AG10803 (cell line): ENCODE results near the gene CKMT2.
"Not testable (repeated sequence)": the region's sequence is repeated elsewhere in the genome, so short reads cannot be mapped to it uniquely, and the experiment has no call there.

Source experiments
- DNase-seq: peaks from one replicate; pipeline ENCODE4 v3.0.0; 2010; ENCODE audit warnings: low read depth
- H3K4me3 ChIP-seq: 2 replicates; pipeline ENCODE4 v1.5.1; 2011; ENCODE audit warnings: mild to moderate bottlenecking, low read length, control low read depth
- TF ChIP-seq, protein P1 (sequence below): conservative IDR thresholded peaks from 2 replicates; pipeline ENCODE4 v1.5.1; 2011; ENCODE audit warnings: mild to moderate bottlenecking, low read length, control low read depth, inconsistent platforms

The CKMT2 gene

GRCh38 chr5:81256766-81257165 lies 23.6 kb downstream of the CKMT2 start:
- H3K4me3 ChIP-seq: no peak overlapping the region
- TF ChIP-seq, protein P1, sequence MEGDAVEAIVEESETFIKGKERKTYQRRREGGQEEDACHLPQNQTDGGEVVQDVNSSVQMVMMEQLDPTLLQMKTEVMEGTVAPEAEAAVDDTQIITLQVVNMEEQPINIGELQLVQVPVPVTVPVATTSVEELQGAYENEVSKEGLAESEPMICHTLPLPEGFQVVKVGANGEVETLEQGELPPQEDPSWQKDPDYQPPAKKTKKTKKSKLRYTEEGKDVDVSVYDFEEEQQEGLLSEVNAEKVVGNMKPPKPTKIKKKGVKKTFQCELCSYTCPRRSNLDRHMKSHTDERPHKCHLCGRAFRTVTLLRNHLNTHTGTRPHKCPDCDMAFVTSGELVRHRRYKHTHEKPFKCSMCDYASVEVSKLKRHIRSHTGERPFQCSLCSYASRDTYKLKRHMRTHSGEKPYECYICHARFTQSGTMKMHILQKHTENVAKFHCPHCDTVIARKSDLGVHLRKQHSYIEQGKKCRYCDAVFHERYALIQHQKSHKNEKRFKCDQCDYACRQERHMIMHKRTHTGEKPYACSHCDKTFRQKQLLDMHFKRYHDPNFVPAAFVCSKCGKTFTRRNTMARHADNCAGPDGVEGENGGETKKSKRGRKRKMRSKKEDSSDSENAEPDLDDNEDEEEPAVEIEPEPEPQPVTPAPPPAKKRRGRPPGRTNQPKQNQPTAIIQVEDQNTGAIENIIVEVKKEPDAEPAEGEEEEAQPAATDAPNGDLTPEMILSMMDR: no peak
- DNase-seq: no peak

DNA sequence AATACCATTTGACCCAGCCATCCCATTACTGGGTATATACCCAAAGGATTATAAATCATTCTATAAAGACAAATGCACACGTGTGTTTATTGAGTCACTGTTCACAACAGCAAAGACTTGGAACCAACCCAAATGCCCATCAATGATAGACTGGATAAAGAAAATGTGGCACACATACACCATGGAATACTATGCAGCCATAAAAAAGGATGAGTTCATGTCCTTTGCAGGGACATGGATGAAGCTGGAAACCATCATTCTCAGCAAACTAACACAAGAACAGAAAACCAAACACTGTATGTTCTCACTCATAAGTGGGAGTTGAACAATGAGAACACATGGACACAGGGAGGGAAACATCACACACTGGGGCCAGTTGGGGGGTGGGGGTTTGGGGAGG lies 29.7 kb downstream of the CKMT2 start:
- DNase-seq, H3K4me3 ChIP-seq: not testable (repeated sequence)

- DNase-seq: no peak
- TF ChIP-seq, protein P1: no peak
- H3K4me3 ChIP-seq: no peak overlapping the region
These were observed 32.0 kb downstream of the CKMT2 start for GRCh38 chr5:81265101-81265500.

- no peak overlapping the region for H3K4me3 ChIP-seq
- peak; percentile 81 for DNase-seq
- TF ChIP-seq, protein P1: no peak
These were observed 35.5 kb downstream of the CKMT2 start for GRCh38 chr5:81268521-81269196.

GRCh38 chr5:81269751-81270393 lies 36.8 kb downstream of the CKMT2 start:
- TF ChIP-seq, protein P1: no peak
- DNase-seq: no peak
- H3K4me3 ChIP-seq: no peak overlapping the region

DNA sequence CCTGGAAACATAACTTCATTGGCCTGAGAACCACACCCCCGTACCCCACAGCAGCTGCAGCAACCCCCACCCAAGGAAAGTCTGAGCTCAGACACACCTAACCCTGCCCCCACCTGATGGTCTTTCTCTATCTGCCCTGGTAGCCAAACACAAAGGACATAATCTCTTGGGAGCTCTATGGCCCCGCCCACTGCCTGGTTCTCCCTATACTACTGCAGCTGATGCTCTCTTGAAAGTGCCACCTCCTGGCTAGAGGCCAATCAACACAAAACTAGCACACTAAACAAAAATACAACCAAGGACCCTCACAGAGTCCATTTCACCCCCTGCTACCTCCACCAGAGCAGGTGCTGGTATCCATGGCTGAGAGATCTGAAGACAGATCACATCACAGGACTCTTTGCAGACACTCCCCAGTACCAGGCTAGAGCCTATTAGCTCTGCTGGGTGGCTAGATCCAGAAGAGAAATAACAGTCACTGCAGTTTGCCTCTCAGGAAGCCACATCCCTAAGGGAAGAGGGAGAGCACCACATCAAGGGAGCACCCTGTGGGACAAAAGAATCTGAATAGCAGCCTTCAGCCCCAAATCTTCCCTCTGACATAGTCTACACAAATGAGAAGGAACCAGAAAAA lies 37.4 kb downstream of the CKMT2 start:
- H3K4me3 ChIP-seq, DNase-seq: not testable (repeated sequence)

DNA sequence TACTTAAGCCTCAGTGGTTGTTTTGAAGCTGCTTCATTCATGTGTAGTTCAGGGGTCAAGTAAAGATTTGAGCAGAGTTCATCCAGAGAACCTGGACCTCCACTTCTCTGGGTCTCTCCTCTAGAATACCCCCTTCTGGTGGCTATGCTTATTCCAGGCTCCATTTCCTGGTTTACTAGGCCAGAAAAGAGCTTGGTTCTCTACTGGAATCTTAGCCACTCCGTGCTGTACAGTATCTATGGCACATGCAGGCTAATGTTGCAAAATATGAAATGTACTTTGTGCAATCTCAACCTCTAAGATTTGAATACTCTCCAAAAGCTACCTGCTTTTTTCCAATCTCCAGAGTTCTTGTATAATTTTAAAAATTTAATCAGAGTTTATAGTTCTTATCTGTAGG lies 50.9 kb downstream of the CKMT2 start:
- H3K4me3 ChIP-seq: no peak overlapping the region
- TF ChIP-seq, protein P1: no peak
- DNase-seq: no peak

DNA sequence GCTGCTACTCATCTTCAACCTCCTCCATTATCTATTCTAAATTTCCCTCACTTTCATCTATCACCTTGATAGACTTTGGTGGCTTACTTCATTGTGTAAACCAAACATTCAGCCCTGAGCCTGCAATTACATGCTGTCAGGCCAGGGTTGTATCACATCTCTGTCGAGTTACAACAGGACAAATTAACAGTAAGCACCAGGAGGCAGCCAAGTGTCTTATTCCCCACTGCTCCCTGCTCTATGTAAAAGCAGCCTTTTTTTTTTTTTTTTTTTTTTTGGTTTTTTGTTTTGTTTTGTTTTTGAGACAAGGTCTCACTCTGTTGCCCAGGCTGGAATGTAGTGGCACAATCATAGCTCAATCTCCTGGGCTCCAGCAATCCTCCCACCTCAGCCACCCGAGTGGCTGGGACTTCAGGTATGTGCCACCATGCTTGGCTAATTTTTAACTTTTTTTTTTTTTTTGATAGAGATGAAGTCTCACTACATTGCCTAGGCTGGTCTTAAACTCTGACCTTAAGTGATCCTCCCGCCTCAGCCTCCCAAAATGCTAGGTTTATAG lies 53.0 kb downstream of the CKMT2 start:
- TF ChIP-seq, protein P1: no peak
- no peak overlapping the region for H3K4me3 ChIP-seq
- DNase-seq: no peak
